GM12874 (cell line): Measurements from ENCODE around the gene GRPR.

Source experiments
- CTCF ChIP-seq: IDR thresholded peaks from 2 replicates; pipeline ENCODE4 v1.5.1; 2011; ENCODE audit warnings: low read depth, mild to moderate bottlenecking, control low read depth, low read length, moderate library complexity; ENCODE audit not compliant: insufficient read depth

Gene GRPR

GRCh38 chrX:16123222-16123786, at the start of gene GRPR:
Gene GRPR, plus strand, starts transcription at chrX:16123565. Its CDS starts 389 bp downstream, at chrX:16123954.
- TF ChIP-seq CTCF, result peak; percentile 68

- TF ChIP-seq CTCF, result no peak
Observed at GRCh38 chrX:16075087-16075486, 48.3 kb upstream of the GRPR start.

GRCh38 chrX:16076834-16077233, 46.5 kb upstream of the GRPR start:
- TF ChIP-seq CTCF, result no peak

- no peak for TF ChIP-seq CTCF
Observed at GRCh38 chrX:16077811-16078210, 45.6 kb upstream of the GRPR start.

GRCh38 chrX:16081357-16081756, 42.0 kb upstream of the GRPR start:
- no peak for TF ChIP-seq CTCF

- TF ChIP-seq CTCF, result no peak
Observed at GRCh38 chrX:16082470-16083085, 40.8 kb upstream of the GRPR start.

GRCh38 chrX:16087076-16087475, 36.3 kb upstream of the GRPR start:
- TF ChIP-seq CTCF, result no peak
